Measurements from ENCODE around the gene ZSCAN5C.

- peak; percentile 33 to 42 (median 38) for TF ChIP-seq CTCF (IDR thresholded peaks at IDR 0.05)
- no peak for TF ChIP-seq EP300 (IDR thresholded peaks at IDR 0.05)
- no peak for TF ChIP-seq POLR2A (IDR thresholded peaks at IDR 0.05; ENCODE audit: low read depth)
- no peak for TF ChIP-seq POLR2AphosphoS5 (IDR thresholded peaks at IDR 0.05)
Measured at GRCh38 chr19:56253737-56254136, 51.7 kb downstream of the ZSCAN5C start.
